ENCODE measurements around the gene ANGPTL4.
A peak's percentile ranks its signal among the peaks of the same experiment; 100 is the strongest.

Gene ANGPTL4

GRCh38 chr19:8361921-8362793 lies 1.8 kb upstream of the ANGPTL4 start:
- H3K4me3 ChIP-seq (ENCODE audit: low read depth, low read length), result no peak overlapping the region
- DNase-seq (ENCODE audit: low read depth), result peak; percentile 44
- TF ChIP-seq MAX (IDR thresholded peaks at IDR 0.05; ENCODE audit: low read depth, low read length), result no peak
- TF ChIP-seq POLR2A (IDR thresholded peaks at IDR 0.05; ENCODE audit: extremely low read depth, insufficient read length), result no peak
- no peak for TF ChIP-seq MYC (IDR thresholded peaks at IDR 0.05; ENCODE audit: low read depth, low read length)
- no peak for TF ChIP-seq CTCF (IDR thresholded peaks at IDR 0.05; ENCODE audit: low read depth, low read length)

GRCh38 chr19:8366121-8366581 lies 2.2 kb downstream of the ANGPTL4 start:
- no peak overlapping the region for H3K4me3 ChIP-seq (ENCODE audit: low read depth, low read length)
- no peak for DNase-seq (ENCODE audit: low read depth)
- TF ChIP-seq MYC (IDR thresholded peaks at IDR 0.05; ENCODE audit: low read depth, low read length), result no peak
- no peak for TF ChIP-seq CTCF (IDR thresholded peaks at IDR 0.05; ENCODE audit: low read depth, low read length)
- no peak for TF ChIP-seq MAX (IDR thresholded peaks at IDR 0.05; ENCODE audit: low read depth, low read length)
- TF ChIP-seq POLR2A (IDR thresholded peaks at IDR 0.05; ENCODE audit: extremely low read depth, insufficient read length), result no peak

- no peak for TF ChIP-seq CTCF (IDR thresholded peaks at IDR 0.05; ENCODE audit: low read depth, low read length)
- no peak for TF ChIP-seq POLR2A (IDR thresholded peaks at IDR 0.05; ENCODE audit: extremely low read depth, insufficient read length)
- TF ChIP-seq MAX (IDR thresholded peaks at IDR 0.05; ENCODE audit: low read depth, low read length), result no peak
- no peak for TF ChIP-seq MYC (IDR thresholded peaks at IDR 0.05; ENCODE audit: low read depth, low read length)
- peak; percentile 32 for DNase-seq (ENCODE audit: low read depth)
- no peak overlapping the region for H3K4me3 ChIP-seq (ENCODE audit: low read depth, low read length)
Observed at GRCh38 chr19:8366961-8367326, 3.0 kb downstream of the ANGPTL4 start.

GRCh38 chr19:8367327-8368001 lies 3.5 kb downstream of the ANGPTL4 start:
- TF ChIP-seq MAX (IDR thresholded peaks at IDR 0.05; ENCODE audit: low read depth, low read length) (no peak), POLR2A (IDR thresholded peaks at IDR 0.05; ENCODE audit: extremely low read depth, insufficient read length) (no peak), CTCF (IDR thresholded peaks at IDR 0.05; ENCODE audit: low read depth, low read length) (no peak), MYC (IDR thresholded peaks at IDR 0.05; ENCODE audit: low read depth, low read length) (no peak)

GRCh38 chr19:8370176-8371010 lies 6.4 kb downstream of the ANGPTL4 start:
- no peak for TF ChIP-seq POLR2A (IDR thresholded peaks at IDR 0.05; ENCODE audit: extremely low read depth, insufficient read length)
- TF ChIP-seq MAX (IDR thresholded peaks at IDR 0.05; ENCODE audit: low read depth, low read length), result no peak
- no peak for TF ChIP-seq MYC (IDR thresholded peaks at IDR 0.05; ENCODE audit: low read depth, low read length)
- TF ChIP-seq CTCF (IDR thresholded peaks at IDR 0.05; ENCODE audit: low read depth, low read length), result no peak
- DNase-seq (ENCODE audit: low read depth), result no peak

More at GRCh38 chr19:8367327-8368001, 3.5 kb downstream of the ANGPTL4 start:
- H3K4me3 ChIP-seq (ENCODE audit: low read depth, low read length), result no peak overlapping the region
- DNase-seq (ENCODE audit: low read depth), result peak; percentile 55

More at GRCh38 chr19:8370176-8371010, 6.4 kb downstream of the ANGPTL4 start:
- no peak overlapping the region for H3K4me3 ChIP-seq (ENCODE audit: low read depth, low read length)
